Dermis blood vessel endothelial cell (primary cell): Measurements from ENCODE around the gene IL7R. TPM values are rescaled to one million over a fixed set of nuclear protein-coding genes. Genes with fewer than 3 reads are reported as not detected.

Experiments used
- DNase-seq: peaks from one replicate; pipeline ENCODE4 v3.0.0; 2010
- total RNA-seq: library from RNA; depleted of rRNA; stranded (reverse); fragments of >200 nt; gene quantifications from 2 replicates; pipeline ENCODE4 v1.2.3, GENCODE V29; 2014

Gene IL7R, protein sequence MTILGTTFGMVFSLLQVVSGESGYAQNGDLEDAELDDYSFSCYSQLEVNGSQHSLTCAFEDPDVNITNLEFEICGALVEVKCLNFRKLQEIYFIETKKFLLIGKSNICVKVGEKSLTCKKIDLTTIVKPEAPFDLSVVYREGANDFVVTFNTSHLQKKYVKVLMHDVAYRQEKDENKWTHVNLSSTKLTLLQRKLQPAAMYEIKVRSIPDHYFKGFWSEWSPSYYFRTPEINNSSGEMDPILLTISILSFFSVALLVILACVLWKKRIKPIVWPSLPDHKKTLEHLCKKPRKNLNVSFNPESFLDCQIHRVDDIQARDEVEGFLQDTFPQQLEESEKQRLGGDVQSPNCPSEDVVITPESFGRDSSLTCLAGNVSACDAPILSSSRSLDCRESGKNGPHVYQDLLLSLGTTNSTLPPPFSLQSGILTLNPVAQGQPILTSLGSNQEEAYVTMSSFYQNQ
- 0.51 and 2.2 TPM in 2 replicates for total RNA-seq

GRCh38 chr5:35856765-35857351 is at the start of gene IL7R:
Gene IL7R (plus strand): TSS chr5:35856891. CDS start chr5:35856978, 87 bp downstream.
- peak; percentile 18 for DNase-seq

DNA sequence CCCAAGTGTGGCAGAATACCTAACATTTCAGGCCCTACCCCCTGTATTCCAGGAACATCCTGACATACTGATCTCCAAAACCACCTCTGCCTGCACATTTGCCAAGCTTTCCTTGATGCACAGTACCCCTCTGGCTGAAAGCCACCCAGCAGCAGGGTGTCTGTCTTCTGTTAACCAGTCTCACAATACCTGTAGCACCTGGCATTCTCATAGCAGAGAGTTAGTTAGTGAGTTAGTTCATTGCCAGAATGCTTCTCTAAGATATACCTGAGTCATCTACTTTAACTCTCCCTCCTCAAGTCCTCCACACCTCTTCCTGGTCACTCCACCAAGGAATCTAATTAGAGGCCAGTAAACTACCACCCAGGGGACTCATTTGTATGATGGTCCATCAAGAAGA is 46.1 kb upstream of the IL7R start:
- no peak for DNase-seq

DNA sequence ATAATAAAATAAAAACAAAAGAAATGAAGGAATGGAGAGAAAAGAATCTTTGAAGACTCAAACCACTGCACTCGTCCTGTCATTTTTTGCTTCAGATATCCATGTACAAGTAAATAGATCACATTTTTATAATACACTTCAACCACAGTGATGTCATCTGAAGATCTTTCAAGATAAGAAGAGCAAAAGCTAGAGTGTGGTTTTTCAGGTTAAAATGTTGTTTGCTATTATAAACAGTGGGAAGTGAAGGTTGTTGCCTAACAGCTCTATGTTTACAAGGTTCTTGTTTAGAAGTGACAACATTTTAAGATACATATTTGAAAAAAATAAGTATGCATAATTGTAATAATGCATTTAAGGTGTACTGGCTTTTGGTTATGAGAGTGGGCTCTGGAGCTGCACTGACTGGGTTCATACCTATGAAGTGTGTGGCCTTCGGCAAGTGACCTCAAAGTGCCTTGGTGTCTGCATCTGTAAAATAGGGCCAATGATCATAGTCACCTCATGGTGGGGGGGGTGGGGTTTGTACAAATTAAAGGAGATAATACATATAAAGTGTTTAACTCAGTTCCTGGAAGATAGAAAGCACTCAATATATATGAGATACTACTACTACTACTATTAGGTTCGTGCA is 45.5 kb upstream of the IL7R start:
- DNase-seq, result no peak

GRCh38 chr5:35813521-35813920 is 43.2 kb upstream of the IL7R start:
- no peak for DNase-seq

GRCh38 chr5:35815089-35815936 is 41.4 kb upstream of the IL7R start:
- DNase-seq, result peak; percentile 20

GRCh38 chr5:35816881-35817521 is 39.7 kb upstream of the IL7R start:
- DNase-seq, result no peak

- no peak for DNase-seq
These were observed 37.7 kb upstream of the IL7R start for GRCh38 chr5:35819026-35819425.

DNA sequence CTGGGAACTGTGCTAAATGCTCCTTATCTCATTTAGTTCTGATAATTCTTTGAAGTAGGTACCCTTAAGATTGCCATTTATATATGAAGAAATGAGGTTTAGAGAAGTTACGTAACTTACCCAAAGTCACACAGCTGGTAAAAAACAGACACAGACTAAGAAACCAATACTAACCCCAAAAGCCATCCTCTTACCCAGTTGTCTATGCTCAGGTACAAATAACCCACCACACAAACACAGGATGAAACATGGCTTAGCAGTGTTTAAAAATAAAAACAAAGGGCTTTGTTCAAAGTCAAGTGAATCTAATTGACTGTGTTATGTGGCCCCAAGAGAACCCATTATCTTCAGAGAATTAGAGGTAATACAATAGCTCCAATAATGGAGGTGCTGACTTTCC is 37.0 kb upstream of the IL7R start:
- DNase-seq, result no peak

GRCh38 chr5:35820735-35821134 is 36.0 kb upstream of the IL7R start:
- DNase-seq, result no peak

GRCh38 chr5:35821513-35821912 is 35.2 kb upstream of the IL7R start:
- DNase-seq, result no peak

GRCh38 chr5:35822511-35822910 is 34.2 kb upstream of the IL7R start:
- DNase-seq, result no peak

DNA sequence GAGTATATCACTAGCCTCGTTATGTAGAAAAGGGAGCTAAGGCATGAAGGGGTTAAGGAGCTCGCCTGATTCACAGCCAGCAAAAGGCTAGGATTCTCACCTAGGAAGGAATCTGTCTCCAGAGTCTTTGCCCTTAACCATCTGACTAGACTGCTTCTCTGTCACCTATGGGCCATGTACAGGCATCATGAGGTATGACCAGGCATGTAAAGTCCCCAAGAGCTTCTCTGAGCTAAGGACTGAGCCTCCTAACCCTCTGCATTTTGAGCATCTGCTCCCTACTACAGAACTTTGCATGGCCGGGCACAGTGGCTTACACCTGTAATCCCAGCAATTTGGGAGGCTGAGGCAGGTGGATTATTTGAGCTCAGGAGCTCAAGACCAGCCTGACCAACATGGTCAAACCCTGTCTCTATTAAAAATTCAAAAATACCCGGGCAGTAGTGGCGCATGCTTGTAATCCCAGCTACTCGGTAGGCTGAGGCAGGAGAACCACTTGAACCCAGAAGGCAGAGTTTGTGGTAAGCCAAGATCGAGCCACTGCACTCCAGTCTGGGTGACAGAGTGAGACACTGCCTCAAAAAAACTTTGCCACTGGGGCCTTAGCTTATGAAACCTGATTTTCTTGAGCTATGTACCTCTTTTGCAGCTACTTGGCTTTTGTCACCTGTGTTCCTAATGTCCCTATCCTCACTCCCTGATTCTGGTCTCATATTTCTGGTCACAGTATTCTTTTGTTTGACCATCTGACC is 33.2 kb upstream of the IL7R start:
- no peak for DNase-seq

DNA sequence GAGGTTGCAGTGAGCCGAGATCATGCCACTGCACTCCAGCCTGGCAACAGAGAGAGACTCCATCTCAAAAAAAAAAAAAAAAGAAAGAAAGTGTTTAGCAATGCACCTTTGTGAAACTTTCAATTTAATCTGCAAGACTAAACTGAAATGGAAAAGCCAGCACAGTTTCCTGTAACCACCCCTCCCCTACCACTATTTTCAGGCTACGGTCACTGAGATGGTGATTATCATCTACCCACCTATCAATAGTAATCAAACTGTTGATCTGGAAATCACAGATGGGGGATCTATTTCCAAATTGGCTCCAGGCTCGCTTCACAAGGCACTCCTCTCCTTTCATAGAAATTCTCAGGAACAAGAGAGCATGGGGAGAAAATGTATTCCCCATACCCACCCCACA is 30.6 kb upstream of the IL7R start:
- no peak for DNase-seq

- no peak for DNase-seq
These were observed 30.1 kb upstream of the IL7R start for GRCh38 chr5:35826554-35826953.

DNA sequence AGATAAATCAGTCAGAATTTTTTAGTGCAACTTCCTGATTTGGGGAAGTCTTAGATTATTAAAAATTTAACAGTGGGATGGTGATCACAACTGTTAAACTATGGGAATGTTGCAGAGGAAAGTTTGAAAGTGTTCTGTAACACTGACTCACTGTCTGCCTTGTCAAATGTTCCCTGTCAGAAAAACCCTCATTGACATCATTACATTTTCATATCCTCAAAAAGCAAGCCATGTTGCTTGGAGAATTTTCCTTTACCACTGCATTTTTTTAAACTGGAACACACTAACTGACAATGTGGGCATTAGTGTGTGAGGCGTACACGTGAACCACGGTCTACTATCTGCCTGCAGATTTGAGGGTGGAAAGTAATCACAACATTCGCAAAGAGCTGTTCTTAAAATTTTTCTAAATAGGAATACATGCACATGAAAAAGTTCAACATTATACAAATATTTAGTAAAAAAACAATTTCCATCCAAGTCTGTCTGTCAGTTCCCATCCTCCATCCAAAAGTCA is 28.6 kb upstream of the IL7R start:
- DNase-seq, result no peak

DNA sequence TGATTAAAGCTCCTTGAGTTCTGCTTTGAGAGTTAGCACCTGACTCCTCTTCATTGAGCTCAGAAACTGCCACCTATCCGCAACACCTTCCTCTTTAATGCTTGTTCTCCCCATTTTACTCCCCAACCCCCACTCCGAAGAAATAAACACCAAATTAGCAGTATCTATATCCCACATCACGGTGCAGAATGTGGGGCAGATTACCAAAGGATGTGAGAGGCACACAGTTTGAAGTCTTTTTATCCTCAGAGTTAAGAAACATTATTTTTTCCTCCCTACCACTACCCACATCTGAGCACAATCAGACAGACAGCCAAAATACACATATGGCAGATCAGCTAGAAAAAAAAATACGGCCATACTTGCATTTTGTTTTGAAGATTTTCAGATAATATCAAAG is 26.1 kb upstream of the IL7R start:
- no peak for DNase-seq

DNA sequence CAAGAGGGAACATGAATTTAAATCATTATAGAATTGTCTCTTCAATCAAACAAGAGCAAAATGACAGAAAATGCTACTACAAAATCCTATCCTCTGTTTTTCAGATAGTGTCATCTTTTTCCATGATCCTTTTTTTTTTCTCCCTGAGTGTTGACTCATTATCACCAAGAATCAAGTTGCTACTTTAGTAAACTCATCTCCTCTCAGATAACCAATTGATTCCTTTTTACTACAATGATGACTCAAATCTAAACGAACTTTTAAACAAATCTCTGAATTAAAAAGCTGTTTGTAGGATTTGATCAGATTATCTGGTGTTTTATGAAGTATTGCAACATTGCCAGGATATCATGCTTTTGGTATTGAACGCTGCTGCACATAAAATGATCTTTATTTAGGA is 23.9 kb upstream of the IL7R start:
- DNase-seq, result no peak

DNA sequence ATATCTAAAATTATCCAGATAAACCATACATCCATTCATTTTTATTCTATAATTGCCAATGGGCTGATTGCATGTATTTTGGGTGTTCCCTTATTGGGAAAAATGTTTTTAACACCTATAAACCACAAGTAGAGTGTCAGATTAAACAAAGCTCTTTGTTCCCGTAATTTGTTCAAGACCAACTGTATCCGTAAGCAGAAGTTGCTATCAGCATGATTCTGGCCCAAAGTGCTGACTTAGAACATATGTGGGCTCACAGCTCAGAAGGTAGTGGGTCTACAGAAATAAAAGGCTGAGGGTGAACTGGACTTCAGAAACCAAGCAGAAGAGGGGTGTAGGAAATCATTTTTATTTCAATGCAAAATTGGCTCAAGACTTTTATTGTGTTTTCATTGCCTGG is 23.5 kb upstream of the IL7R start:
- DNase-seq, result no peak

DNA sequence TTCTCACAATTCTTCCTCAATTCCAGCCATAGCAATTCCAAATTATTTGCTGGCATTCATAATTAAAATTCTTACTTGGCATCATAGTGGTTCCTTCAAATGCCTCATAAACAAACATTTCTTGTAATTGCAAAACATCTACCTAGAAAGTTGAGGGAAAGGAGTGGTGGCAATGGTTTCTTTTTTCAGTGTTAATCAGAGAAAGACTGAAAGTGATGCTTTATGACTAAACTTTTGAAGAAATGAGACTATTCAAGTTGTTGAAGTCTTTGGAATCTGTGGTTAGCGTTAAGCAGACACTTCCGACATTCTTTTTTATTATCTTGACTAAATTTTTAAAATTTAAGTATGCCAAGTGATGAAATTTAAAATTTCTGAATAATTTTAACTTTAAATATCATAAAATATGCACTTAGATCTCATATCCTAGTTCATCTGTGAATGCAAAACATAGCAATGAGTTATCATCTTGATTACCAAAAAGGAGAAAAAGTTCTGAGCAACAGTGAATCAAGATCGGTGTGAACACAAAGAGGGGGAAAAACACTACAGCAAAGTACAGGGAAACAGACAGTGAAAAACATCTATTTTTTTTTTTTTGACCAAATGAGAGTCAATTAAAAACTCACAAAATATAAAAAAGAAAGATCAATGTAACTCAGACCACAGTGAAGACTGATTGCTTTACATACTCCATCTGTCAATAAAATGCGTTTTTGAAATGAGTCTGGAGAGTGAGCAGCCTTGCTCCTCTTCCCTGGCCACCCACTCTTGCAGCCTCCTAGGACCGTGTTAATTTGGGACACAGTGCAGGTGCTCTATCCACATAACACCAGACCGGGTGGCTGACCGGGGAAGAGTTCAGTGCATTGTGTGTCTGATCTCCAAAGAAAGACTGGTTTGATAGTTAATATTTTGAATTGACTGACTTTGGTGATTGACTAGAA is 20.6 kb upstream of the IL7R start:
- no peak for DNase-seq

DNA sequence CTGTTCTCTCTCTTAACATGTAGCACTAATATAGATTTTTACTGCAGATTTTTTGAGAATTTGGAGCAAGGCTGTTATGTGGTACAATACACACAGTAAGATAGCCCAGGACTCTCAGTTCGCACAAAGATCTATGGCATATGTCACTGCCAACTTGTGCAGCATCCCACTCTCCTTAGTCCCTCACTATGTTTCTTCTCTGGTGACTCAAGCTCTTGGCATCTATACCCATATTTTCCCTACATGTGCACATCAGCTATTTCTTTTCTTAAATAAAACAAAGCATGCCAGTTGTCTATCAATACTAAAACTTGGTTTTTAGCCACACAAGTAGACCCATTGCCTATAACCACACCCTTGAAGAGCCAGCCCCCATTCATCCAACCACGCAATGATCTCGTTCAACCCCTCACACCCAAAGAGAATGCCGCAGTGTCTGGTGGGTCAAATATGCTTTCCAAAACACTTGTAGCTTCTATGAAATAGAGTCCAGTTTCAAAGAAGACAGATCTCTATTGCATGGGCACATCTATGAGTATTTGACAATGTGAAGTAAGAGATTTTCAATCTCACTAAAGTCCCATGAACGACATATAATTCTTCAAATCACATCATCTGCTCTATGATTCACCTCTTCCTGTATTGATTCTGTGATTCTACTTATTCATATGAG is 18.2 kb upstream of the IL7R start:
- DNase-seq, result no peak
